Lung (tissue), 12 donors: ENCODE data around the gene VSIG10. TPM values are rescaled to one million over a fixed set of nuclear protein-coding genes. Genes with fewer than 3 reads are reported as not detected.

Experiments used
- ATAC-seq: fragments of 200-7000 bp; cut with Tn5 transposase; one replicate; pipeline ENCODE4 v1.9.1; 2020; ENCODE audit warnings: moderate number of reproducible peaks; ENCODE audit not compliant: insufficient read depth, low FRiP score
- DNase-seq, 3 donors: peaks; one replicate each; pipeline ENCODE4 v3.0.0-alpha.2; 2013 to 2017
- H3K27ac ChIP-seq, 2 donors: one replicate each; pipeline ENCODE4 v1.5.1; 2013; ENCODE audit warnings: mild to moderate bottlenecking in 2 of 2, moderate library complexity in 2 of 2, control low read depth in 1 of 2, inconsistent platforms in 1 of 2, low read depth in 1 of 2, low read length in 1 of 2
- H3K27me3 ChIP-seq, 3 donors: one replicate each; pipeline ENCODE4 v1.5.1; 2013; ENCODE audit warnings: low read length in 2 of 3; ENCODE audit not compliant: control insufficient read depth in 3 of 3, insufficient read depth in 3 of 3
- H3K36me3 ChIP-seq, 4 donors: one replicate each; pipeline ENCODE4 v1.5.1; 2013; ENCODE audit warnings: low read length in 4 of 4, mild to moderate bottlenecking in 1 of 4, moderate library complexity in 1 of 4; ENCODE audit not compliant: control insufficient read depth in 4 of 4, insufficient read depth in 4 of 4
- H3K4me1 ChIP-seq, 5 donors: one replicate each; pipeline ENCODE4 v1.5.1; 2013; ENCODE audit warnings: low read length in 5 of 5, mild to moderate bottlenecking in 2 of 5, moderate library complexity in 1 of 5; ENCODE audit not compliant: control insufficient read depth in 5 of 5, insufficient read depth in 5 of 5
- H3K4me3 ChIP-seq: one replicate; pipeline ENCODE4 v1.5.1; 2013; ENCODE audit warnings: mild to moderate bottlenecking, control low read depth, moderate library complexity
- H3K9ac ChIP-seq, 2 donors: one replicate each; pipeline ENCODE4 v1.5.1; 2013; ENCODE audit warnings: low read length in 2 of 2, control low read depth in 1 of 2; ENCODE audit not compliant: insufficient read depth in 1 of 2
- H3K9me3 ChIP-seq, 4 donors: one replicate each; pipeline ENCODE4 v1.5.1; 2013; ENCODE audit warnings: low read length in 3 of 4, mild to moderate bottlenecking in 1 of 4, moderate library complexity in 1 of 4; ENCODE audit not compliant: control insufficient read depth in 4 of 4, insufficient read depth in 3 of 4
- CTCF ChIP-seq: IDR thresholded peaks from 2 replicates; pipeline ENCODE4 v1.5.1; 2012; ENCODE audit warnings: mild to moderate bottlenecking; ENCODE audit errors: control extremely low read depth, extremely low read depth
- WGBS, 2 donors: extraction: QIAGEN DNeasy Blood & Tissue Kit; methylation state at CpG; one replicate each; pipeline ENCODE4 v1.1.7; 2013; 5-methylcytosine and 5-hydroxymethylcytosine counted together
- polyA plus RNA-seq, 2 donors: library from polyadenylated mRNA; stranded (reverse); fragments of 200-250 nt; gene quantifications; one replicate each; pipeline ENCODE4 v1.2.1, GENCODE V29; 2013
- total RNA-seq, 2 donors: library from RNA; depleted of rRNA in 1 of 2; stranded (reverse); fragments of >200 nt in 1 of 2; gene quantifications; one replicate each; pipeline ENCODE4 v1.2.1, GENCODE V29; 2014 to 2021
- donor health status: control.
- donor health status: control.
- donor health status: Bipolar disorder and iron deficiency.
- donor health status: healthy.
- donor health status: DM: yes; HTN: yes; CAD: no.

Gene VSIG10
- total and polyA plus RNA-seq, 4 donors, result 11.0 to 51.4 (median 32.2) TPM

- ATAC-seq (no peak), DNase-seq (no peak)
- Histone ChIP-seq H3K4me3 (no peak overlapping the region), H3K27ac (no peak overlapping the region), H3K27me3 (no peaks in the 10 kb centered on the region), H3K4me1 (peaks cover 0 to 4% (median 0%) of the 10 kb centered on the region in 5 donors), H3K9ac (no peak overlapping the region), H3K36me3 (peaks cover 0 to under 1% (median 0%) of the 10 kb centered on the region in 4 donors), H3K9me3 (no peaks in the 10 kb centered on the region)
- no peak for TF ChIP-seq CTCF
- 89 to 95% methylated on average over 12 of the region's 12 CpGs for WGBS, 2 donors
These were observed 4.7 kb downstream of the VSIG10 start for GRCh38 chr12:118098911-118099671.

GRCh38 chr12:118098401-118098800, 5.4 kb downstream of the VSIG10 start:
- ATAC-seq (no peak), DNase-seq (no peak)
- Histone ChIP-seq H3K27me3 (no peaks in the 10 kb centered on the region), H3K36me3 (peaks cover 0 to 3% (median 0%) of the 10 kb centered on the region in 4 donors), H3K27ac (no peak overlapping the region), H3K4me3 (no peak overlapping the region), H3K9me3 (no peaks in the 10 kb centered on the region), H3K9ac (no peak overlapping the region), H3K4me1 (peaks cover 0 to 4% (median 0%) of the 10 kb centered on the region in 5 donors)
- no peak for TF ChIP-seq CTCF
- WGBS, 2 donors, result 86 to 93% methylated on average over 3 of the region's 3 CpGs

GRCh38 chr12:118094039-118094438, 9.8 kb downstream of the VSIG10 start:
- H3K4me3 ChIP-seq, result no peak overlapping the region
- peaks cover 0 to 14% (median 6%) of the 10 kb centered on the region in 4 donors for H3K36me3 ChIP-seq
- H3K9ac ChIP-seq, result no peak overlapping the region
- DNase-seq, result no peak
- 89 to 93% methylated on average over 3 of the region's 3 CpGs for WGBS, 2 donors
- H3K9me3 ChIP-seq, result no peaks in the 10 kb centered on the region
- no peak for ATAC-seq
- peaks cover 0 to 4% (median 0%) of the 10 kb centered on the region in 5 donors for H3K4me1 ChIP-seq
- no peak for TF ChIP-seq CTCF
- no peak overlapping the region for H3K27ac ChIP-seq
- no peaks in the 10 kb centered on the region for H3K27me3 ChIP-seq

- Histone ChIP-seq H3K4me3 (no peak overlapping the region), H3K4me1 (no peaks in the 10 kb centered on the region), H3K27me3 (no peaks in the 10 kb centered on the region), H3K9ac (no peak overlapping the region), H3K36me3 (peaks cover 0 to 14% (median 6%) of the 10 kb centered on the region in 4 donors), H3K9me3 (no peaks in the 10 kb centered on the region), H3K27ac (no peak overlapping the region)
- no peak for DNase-seq
- no peak for TF ChIP-seq CTCF
- 93 to 97% methylated on average over 9 of the region's 9 CpGs for WGBS, 2 donors
- ATAC-seq, result no peak
These were observed 14.0 kb downstream of the VSIG10 start for GRCh38 chr12:118089782-118090181.
